Activated CD8-positive, alpha-beta memory T cell treated with anti-CD3 and anti-CD28 coated beads for 36 hours (primary cell): ENCODE data around the gene GRB2. TPM values are rescaled to one million over a fixed set of nuclear protein-coding genes. Genes with fewer than 3 reads are reported as not detected.

Experiments used
- CTCF ChIA-PET: fragments of 350-600 bp; sonication (Branson Sonifier 250); formaldehyde crosslinking; loops from one replicate; lab custom pipeline; 2021; ENCODE audit warnings: antibody characterized with exemption; lab: Charles Lee
- POLR2A ChIA-PET: fragments of 350-600 bp; sonication (Branson Sonifier 250); formaldehyde crosslinking; loops from one replicate; lab custom pipeline; 2021; ENCODE audit warnings: antibody characterized with exemption; lab: Charles Lee
- total RNA-seq, 2 experiments: library from RNA; stranded (reverse); gene quantifications; one replicate each; pipeline ENCODE4 v1.2.3, GENCODE V29; 2021

The GRB2 gene
- total RNA-seq, 2 experiments from 2014 or later, result 181 to 182 TPM

GRCh38 chr17:75319904-75320691, 85.4 kb downstream of the GRB2 start:
- ChIA-PET CTCF (no interaction called here), POLR2A (interaction anchor here (0.7 kb wide), 1 partner anchor 63 kb away, joined by 4 read pairs; no protein-coding TSS in a partner anchor)

- ChIA-PET POLR2A (no interaction called here), CTCF (interaction anchor here (0.7 to 1.5 kb wide), 4 partner anchors 40 to 185 kb away, joined by 3 to 4 read pairs (median 4); no protein-coding TSS in a partner anchor)
Observed at GRCh38 chr17:75318615-75319222, 86.8 kb downstream of the GRB2 start.

- POLR2A ChIA-PET, result no interaction called here
- CTCF ChIA-PET, result interaction anchor here (1.0 to 1.5 kb wide), 3 partner anchors 41 to 356 kb away, joined by 3 to 4 read pairs (median 3); no protein-coding TSS in a partner anchor
Observed at GRCh38 chr17:75318211-75318610, 87.3 kb downstream of the GRB2 start.

DNA sequence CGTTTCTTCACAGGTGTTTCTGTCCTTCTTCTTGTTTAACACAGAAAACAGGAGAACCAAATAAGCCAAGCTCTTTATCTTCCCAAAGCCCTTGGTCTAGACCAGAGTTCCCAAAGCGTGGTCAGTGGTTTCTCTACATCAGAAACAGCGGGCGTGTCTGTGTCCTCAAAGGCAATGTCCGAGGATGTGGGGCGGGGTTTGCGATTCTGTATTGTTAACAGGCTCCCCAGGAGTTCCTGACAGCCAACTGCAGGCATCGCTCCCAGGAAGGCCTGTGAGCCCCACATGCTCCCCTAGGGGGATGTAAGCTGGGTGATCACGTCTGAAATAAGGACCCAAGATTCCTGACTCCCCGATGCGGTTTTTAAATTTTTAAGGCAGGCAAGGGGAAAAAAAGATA, 87.8 kb downstream of the GRB2 start:
- ChIA-PET POLR2A (interaction anchor here (0.7 kb wide), 1 partner anchor 92 kb away, joined by 3 read pairs; no protein-coding TSS in a partner anchor), CTCF (interaction anchor here (1.0 to 2.1 kb wide), 3 partner anchors 12 to 357 kb away, joined by 3 to 6 read pairs (median 3); no protein-coding TSS in a partner anchor)

- ChIA-PET CTCF (interaction anchor here (0.6 to 2.1 kb wide), 3 partner anchors 11 to 115 kb away, joined by 3 to 6 read pairs (median 4); no protein-coding TSS in a partner anchor), POLR2A (interaction anchor here (1.6 kb wide), 1 partner anchor 19 kb away, joined by 6 read pairs; no protein-coding TSS in a partner anchor)
Observed at GRCh38 chr17:75316253-75316652, 89.2 kb downstream of the GRB2 start.

GRCh38 chr17:75315541-75316243, 89.8 kb downstream of the GRB2 start:
- CTCF ChIA-PET, result interaction anchor here (0.6 to 2.1 kb wide), 3 partner anchors 10 to 114 kb away, joined by 3 to 6 read pairs (median 4); no protein-coding TSS in a partner anchor

GRCh38 chr17:75313941-75314551, 91.4 kb downstream of the GRB2 start:
- CTCF ChIA-PET, result interaction anchor here (0.7 to 1.3 kb wide), 2 partner anchors 9 to 140 kb away, joined by 3 to 6 read pairs; no protein-coding TSS in a partner anchor

More at GRCh38 chr17:75315541-75316243, 89.8 kb downstream of the GRB2 start:
- POLR2A ChIA-PET, result interaction anchor here (0.7 to 1.6 kb wide), 2 partner anchors 18 to 253 kb away, joined by 3 to 6 read pairs; no protein-coding TSS in a partner anchor

DNA sequence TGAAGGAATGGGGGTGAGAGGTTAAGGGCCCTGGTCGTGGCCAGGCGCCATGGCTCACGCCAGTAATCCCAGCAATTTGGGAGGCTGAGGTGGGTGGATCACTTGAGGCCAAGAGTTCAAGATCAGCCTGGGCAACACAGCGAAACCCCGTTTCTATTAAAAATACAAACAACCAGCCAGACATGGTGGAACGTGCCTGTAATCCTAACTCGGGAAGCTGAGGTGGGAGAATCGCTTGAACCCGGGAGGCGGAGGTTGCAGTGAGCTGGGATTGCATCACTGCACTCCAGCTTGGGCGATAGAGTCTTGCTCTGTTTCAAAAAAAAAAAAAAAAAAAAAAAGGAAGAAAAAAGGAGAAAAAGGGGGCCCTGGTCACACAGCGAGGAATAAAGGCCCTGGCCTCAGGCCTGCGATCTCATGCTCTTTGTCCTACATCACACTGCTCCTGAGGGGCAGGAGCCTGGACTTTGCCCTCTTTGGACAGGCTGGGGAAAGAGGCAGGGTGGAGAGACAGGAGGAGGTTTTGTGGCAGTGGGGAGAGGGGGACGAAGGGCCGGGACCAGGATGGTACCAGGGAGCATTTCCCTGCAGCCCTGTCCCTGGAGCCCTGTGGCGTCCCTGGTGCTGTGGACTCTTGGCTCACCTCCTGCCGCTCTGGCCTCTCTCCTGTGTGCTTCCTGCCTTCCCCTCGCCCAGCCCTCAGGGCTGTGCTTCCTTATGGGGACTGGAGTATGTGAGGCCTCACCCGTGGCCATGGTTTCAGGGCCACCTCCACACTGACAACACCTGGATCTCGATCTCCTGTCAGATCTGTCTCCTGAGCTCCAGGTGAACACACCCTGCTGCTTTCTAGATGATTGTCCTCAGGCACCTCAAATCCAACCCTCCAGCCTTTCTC, 96.5 kb downstream of the GRB2 start:
- ChIA-PET CTCF (interaction anchor here (0.6 to 1.0 kb wide), 3 partner anchors 14 to 228 kb away, joined by 3 to 5 read pairs (median 3); no protein-coding TSS in a partner anchor), POLR2A (no interaction called here)

More at GRCh38 chr17:75313941-75314551, 91.4 kb downstream of the GRB2 start:
- POLR2A ChIA-PET, result interaction anchor here (0.7 kb wide), 1 partner anchor 23 kb away, joined by 3 read pairs; no protein-coding TSS in a partner anchor

DNA sequence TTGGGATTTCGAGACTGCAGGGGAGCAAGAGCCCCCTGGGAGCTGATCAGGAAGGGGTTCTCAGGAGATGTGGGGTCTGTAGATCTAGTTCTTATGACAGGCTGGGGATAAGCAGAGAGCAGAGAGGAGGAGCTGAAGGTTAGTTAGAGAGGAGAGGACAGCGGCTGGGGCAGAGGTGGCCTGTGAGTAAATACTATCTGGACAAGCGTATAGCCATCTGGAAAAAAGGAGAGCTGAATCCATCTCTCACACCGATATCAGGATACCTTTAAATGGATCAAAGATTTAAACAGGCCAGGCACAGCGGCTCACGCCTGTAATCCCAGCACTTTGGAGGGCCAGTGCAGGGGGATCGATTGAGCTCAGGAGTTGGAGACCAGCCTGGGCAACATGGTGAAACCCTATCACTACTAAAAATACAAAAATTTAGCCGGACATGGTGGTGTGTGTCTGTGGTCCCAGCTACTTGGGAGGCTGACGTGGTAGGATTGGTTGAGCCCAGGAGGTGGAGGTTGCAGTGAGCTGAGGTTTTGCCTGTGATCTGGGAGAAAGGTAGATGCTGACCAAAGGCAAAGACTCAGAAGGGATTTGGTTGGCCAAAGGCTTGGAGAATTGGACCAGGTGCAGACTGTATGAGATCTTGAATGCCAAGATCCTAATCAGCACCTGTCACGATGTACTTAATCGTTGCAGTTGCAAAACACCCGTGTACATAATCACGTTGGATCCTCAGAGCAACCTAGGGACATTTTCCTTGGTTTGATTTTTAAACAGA, 97.3 kb downstream of the GRB2 start:
- CTCF ChIA-PET, result interaction anchor here (0.6 to 1.0 kb wide), 2 partner anchors 15 to 227 kb away, joined by 3 to 5 read pairs; no protein-coding TSS in a partner anchor
- POLR2A ChIA-PET, result no interaction called here

DNA sequence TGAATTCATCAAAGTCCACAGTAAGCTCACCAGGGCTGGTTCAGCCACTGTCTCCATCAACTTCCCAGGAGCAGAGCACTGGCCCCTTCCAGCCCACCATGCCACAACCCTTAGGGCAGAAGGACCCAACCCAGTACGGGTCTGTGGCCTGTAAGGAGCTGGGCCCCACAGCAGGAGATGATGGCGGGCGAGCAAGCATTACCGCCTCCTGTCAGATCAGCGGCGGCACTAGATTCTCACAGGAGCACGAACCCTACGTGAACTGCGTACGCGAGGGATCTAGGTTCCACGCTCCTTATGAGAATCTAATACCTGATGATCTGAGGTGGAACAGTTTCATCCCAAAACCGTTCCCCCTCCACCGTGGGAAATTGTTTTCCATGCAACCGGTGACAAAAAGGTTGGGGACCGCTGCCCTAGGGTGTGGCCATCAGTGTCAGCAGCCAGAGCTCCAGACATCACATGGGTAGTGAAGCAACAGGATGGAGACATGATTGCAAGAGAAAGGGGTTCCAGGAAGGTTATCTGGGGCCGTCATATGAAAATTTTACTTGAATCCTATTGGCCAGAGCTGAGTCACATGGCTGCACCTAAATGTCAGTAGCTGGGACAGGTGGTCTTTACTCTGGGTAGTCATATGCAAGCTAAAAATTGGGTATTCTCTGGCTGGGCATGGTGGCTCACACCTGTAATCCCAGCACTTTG, 103.8 kb downstream of the GRB2 start:
- ChIA-PET CTCF (interaction anchor here (0.5 kb wide), 1 partner anchor 212 kb away, joined by 3 read pairs; no protein-coding TSS in a partner anchor), POLR2A (no interaction called here)

- ChIA-PET POLR2A (no interaction called here), CTCF (no interaction called here)
Observed at GRCh38 chr17:75301049-75301448, 104.4 kb downstream of the GRB2 start.

- POLR2A ChIA-PET, result interaction anchor here (0.7 kb wide), 1 partner anchor 31 kb away, joined by 5 read pairs; no protein-coding TSS in a partner anchor
- CTCF ChIA-PET, result no interaction called here
Observed at GRCh38 chr17:75300280-75300679, 105.2 kb downstream of the GRB2 start.

DNA sequence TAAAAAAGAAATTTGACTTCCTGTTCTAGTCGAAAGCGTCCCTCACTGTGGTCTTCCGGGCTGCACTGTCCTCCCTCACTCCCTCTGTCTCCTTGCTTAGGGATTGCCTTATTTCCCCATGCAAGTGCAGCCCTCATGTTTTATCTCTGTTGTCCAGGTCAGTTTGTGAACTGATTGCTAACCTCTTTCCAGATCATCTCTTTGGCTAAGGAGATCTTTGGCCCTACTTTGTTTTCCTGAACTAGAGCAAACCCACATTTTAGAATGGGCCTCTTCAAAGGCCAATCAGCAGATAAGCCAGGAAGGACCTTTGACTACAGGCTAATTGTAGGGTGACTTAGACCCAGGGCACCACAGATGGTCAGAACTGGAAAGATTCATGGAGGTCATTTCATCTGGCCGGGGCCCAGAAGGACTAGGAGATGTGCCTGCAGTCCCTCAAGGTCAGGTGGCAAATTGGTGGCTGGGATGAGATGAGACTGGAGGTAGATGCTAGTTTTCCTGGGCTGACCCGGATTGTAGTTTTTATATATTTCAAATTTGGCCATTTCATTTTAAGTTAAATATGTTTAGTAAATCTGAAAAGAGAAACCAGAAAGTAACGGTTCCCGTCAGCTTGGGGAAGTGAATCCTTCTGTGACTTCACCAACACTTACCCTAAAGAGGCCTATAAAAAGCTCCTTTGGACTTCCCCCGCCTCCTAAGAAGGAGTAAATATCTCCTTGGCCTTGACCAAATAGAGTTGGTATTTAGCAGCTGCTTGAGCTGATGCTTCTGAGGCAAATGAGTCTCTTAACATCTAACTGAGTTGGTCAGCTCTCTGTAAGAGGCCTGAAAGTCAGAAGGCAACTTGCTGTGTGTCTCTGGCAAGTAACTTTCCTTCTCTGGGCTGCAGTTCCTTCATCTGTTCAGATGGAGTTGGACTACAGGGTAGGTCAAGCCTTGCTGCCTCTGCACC, 110.0 kb downstream of the GRB2 start:
- ChIA-PET CTCF (interaction anchor here (0.7 to 1.5 kb wide), 5 partner anchors 14 to 581 kb away, joined by 3 to 4 read pairs (median 4); no protein-coding TSS in a partner anchor), POLR2A (interaction anchor here (0.7 to 1.2 kb wide), 3 partner anchors 24 to 544 kb away, joined by 3 to 4 read pairs (median 4); partner anchors contain the start of gene MIF4GD)

DNA sequence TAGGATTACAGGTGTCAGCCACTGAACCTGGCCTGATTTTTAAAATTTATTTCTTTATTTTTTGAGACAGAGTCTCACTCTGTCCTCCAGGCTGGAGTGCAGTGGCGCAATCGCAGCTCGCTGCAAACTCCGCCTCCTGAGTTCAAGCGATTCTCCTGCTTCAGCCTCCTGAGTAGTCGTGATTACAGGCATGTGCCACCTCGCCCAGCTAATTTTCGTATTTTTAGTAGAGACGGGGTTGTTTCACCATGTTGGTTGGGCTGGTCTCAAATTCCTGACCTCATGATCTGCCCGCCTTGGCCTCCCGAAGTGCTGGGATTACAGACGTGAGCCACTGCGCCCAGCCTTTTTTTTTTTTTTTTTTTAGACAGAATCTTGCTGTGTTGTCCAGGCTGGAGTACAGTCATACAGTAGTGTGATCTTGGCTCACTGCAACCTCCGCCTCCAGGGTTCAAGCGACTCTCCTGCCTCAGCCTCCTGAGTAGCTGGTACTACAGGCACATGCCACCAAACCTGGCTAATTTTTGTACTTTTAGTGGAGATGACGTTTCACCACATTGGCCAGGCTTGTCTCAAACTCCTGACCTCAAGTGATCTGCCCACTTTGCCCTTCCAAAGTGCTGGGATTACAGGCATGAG, 112.5 kb downstream of the GRB2 start:
- POLR2A ChIA-PET, result interaction anchor here (0.7 kb wide), 1 partner anchor 113 kb away, joined by 5 read pairs; no protein-coding TSS in a partner anchor
- CTCF ChIA-PET, result interaction anchor here (2.1 to 2.3 kb wide), 2 partner anchors 23 to 30 kb away, joined by 5 read pairs; no protein-coding TSS in a partner anchor
